ENCODE measurements around the gene HAGHL. TPM values are rescaled to one million over a fixed set of nuclear protein-coding genes. Genes with fewer than 3 reads are reported as not detected.

HAGHL gene
- total and polyA plus RNA-seq, 2 donors (not counting 1 experiment from before 2014, with no cell fraction given): 3.7 to 16.3 TPM

DNA sequence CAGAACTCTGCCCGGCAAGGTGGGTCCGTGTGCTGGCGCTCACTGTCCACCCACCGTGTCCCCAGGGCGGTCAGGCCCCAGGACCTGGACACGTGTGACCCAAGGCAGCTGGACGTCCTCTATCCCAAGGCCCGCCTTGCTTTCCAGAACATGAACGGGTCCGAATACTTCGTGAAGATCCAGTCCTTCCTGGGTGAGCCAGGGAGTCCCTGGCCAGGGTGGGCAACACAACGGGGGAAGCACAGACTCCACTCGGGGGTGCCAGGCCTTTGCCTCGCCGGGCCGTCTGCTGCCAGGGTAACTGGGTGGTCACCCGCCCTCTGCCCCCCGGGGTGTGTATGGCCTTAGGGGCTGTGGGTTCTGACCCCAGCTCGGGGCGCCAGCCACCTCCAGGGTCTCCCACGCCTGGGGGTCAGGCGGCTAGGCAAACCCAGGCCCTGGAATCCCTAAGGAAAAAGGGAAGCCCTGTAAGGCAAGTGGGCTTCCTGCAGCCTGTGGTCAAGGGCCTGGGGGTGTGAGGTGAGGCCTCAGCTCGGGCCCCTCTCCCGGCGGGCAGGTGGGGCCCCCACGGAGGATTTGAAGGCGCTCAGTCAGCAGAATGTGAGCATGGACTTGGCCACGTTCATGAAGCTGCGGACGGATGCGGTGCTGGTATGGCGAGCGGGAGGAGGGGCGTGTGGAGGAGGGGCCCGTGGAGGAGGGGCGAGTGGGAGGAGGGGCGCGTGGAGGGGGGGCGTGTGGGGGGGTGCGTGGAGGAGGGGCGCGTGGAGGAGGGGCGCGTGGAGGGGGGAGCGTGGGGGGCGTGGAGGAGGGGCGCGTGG is 40.1 kb downstream of the HAGHL start:
- no peak overlapping the region for H3K4me3 ChIP-seq (replicated peaks in 1 of 4; ENCODE audit: control extremely low read depth in 1 of 4, insufficient read depth in 1 of 4, low read depth in 3 of 4, low read length in 4 of 4)
- H3K79me2 ChIP-seq (ENCODE audit: control insufficient read depth, insufficient read depth, low read length): no peaks in the 10 kb centered on the region
- no peak overlapping the region for H3K4me2 ChIP-seq (ENCODE audit: extremely low read depth, insufficient read depth, low read length)
- H2AFZ ChIP-seq (ENCODE audit: low read length): no peak overlapping the region
- no peak overlapping the region for H3K27ac ChIP-seq (ENCODE audit: insufficient read depth, low read length)
- H4K20me1 ChIP-seq (ENCODE audit: control insufficient read depth, extremely low read depth, insufficient read depth, low read length): no peaks in the 10 kb centered on the region
- no peak overlapping the region for H3K9ac ChIP-seq (ENCODE audit: insufficient read depth, low read length)
- DNase-seq (ENCODE audit: low read depth in 2 of 2): no peak
- no peaks in the 10 kb centered on the region for H3K36me3 ChIP-seq (ENCODE audit: control insufficient read depth, insufficient read depth, low read length)
- no peaks in the 10 kb centered on the region for H3K4me1 ChIP-seq (ENCODE audit: control insufficient read depth, extremely low read depth, insufficient read depth, low read length)
- H3K27me3 ChIP-seq (ENCODE audit: control insufficient read depth, insufficient read depth, low read length): no peaks in the 10 kb centered on the region
- no peaks in the 10 kb centered on the region for H3K9me3 ChIP-seq (ENCODE audit: control insufficient read depth, insufficient read depth, low read depth, low read length)
- TF ChIP-seq, protein P1, sequence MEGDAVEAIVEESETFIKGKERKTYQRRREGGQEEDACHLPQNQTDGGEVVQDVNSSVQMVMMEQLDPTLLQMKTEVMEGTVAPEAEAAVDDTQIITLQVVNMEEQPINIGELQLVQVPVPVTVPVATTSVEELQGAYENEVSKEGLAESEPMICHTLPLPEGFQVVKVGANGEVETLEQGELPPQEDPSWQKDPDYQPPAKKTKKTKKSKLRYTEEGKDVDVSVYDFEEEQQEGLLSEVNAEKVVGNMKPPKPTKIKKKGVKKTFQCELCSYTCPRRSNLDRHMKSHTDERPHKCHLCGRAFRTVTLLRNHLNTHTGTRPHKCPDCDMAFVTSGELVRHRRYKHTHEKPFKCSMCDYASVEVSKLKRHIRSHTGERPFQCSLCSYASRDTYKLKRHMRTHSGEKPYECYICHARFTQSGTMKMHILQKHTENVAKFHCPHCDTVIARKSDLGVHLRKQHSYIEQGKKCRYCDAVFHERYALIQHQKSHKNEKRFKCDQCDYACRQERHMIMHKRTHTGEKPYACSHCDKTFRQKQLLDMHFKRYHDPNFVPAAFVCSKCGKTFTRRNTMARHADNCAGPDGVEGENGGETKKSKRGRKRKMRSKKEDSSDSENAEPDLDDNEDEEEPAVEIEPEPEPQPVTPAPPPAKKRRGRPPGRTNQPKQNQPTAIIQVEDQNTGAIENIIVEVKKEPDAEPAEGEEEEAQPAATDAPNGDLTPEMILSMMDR (conservative IDR thresholded peaks at IDR 0.05 in 1 of 2, IDR thresholded peaks at IDR 0.05 in 1 of 2; ENCODE audit: low read depth in 1 of 2, low read length in 2 of 2): no peak
- no peak for TF ChIP-seq EZH2 (IDR thresholded peaks at IDR 0.05; ENCODE audit: low read length, missing control alignments)

DNA sequence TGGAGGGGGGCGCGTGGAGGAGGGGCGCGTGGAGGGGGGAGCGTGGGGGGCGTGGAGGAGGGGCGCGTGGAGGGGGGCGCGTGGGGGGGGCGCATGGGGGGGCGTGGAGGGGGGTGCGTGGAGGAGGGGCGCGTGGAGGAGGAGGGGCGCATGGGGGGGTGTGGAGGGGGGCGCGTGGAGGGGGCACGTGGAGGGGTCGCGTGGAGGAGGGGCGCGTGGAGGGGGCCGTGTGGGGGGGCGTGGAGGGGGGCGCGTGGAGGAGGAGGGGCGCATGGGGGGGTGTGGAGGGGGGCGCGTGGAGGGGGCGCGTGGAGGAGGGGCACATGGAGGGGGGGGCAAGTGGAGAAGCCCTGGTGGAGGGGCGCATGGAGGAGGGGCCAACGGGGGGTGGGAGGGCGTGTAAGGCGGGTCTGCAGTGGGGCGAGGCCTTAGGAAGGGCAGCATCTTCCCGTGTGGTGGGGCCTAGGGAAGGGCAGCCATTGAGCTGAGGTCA is 40.9 kb downstream of the HAGHL start:
- Histone ChIP-seq H3K79me2 (ENCODE audit: control insufficient read depth, insufficient read depth, low read length) (no peaks in the 10 kb centered on the region), H2AFZ (ENCODE audit: low read length) (no peak overlapping the region), H3K27me3 (ENCODE audit: control insufficient read depth, insufficient read depth, low read length) (no peaks in the 10 kb centered on the region), H3K4me3 (replicated peaks in 1 of 4; ENCODE audit: control extremely low read depth in 1 of 4, insufficient read depth in 1 of 4, low read depth in 3 of 4, low read length in 4 of 4) (no peak overlapping the region), H3K27ac (ENCODE audit: insufficient read depth, low read length) (no peak overlapping the region), H3K9ac (ENCODE audit: insufficient read depth, low read length) (no peak overlapping the region), H3K9me3 (ENCODE audit: control insufficient read depth, insufficient read depth, low read depth, low read length) (no peaks in the 10 kb centered on the region), H3K4me2 (ENCODE audit: extremely low read depth, insufficient read depth, low read length) (no peak overlapping the region), H3K36me3 (ENCODE audit: control insufficient read depth, insufficient read depth, low read length) (no peaks in the 10 kb centered on the region), H3K4me1 (ENCODE audit: control insufficient read depth, extremely low read depth, insufficient read depth, low read length) (no peaks in the 10 kb centered on the region), H4K20me1 (ENCODE audit: control insufficient read depth, extremely low read depth, insufficient read depth, low read length) (no peaks in the 10 kb centered on the region)
- TF ChIP-seq, protein P1 (conservative IDR thresholded peaks at IDR 0.05 in 1 of 2, IDR thresholded peaks at IDR 0.05 in 1 of 2; ENCODE audit: low read depth in 1 of 2, low read length in 2 of 2): no peak
- TF ChIP-seq EZH2 (IDR thresholded peaks at IDR 0.05; ENCODE audit: low read length, missing control alignments): no peak
- DNase-seq (ENCODE audit: low read depth in 2 of 2): no peak

DNA sequence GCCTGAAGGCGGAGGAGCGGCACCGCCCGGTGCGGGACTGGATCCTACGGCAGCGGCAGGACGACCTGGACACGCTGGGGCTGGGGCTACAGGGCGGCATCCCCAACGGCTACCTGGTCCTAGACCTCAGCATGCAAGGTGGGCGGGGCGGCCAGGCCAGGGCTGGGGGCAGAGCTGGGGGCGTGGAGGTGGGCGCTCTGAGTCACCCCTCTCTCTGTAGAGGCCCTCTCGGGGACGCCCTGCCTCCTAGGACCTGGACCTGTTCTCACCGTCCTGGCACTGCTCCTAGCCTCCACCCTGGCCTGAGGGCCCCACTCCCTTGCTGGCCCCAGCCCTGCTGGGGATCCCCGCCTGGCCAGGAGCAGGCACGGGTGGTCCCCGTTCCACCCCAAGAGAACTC is 41.5 kb downstream of the HAGHL start:
- Histone ChIP-seq H3K79me2 (ENCODE audit: control insufficient read depth, insufficient read depth, low read length) (no peaks in the 10 kb centered on the region), H3K36me3 (ENCODE audit: control insufficient read depth, insufficient read depth, low read length) (no peaks in the 10 kb centered on the region), H3K9me3 (ENCODE audit: control insufficient read depth, insufficient read depth, low read depth, low read length) (no peaks in the 10 kb centered on the region), H2AFZ (ENCODE audit: low read length) (no peak overlapping the region), H3K4me3 (replicated peaks in 1 of 4; ENCODE audit: control extremely low read depth in 1 of 4, insufficient read depth in 1 of 4, low read depth in 3 of 4, low read length in 4 of 4) (no peak overlapping the region), H3K4me1 (ENCODE audit: control insufficient read depth, extremely low read depth, insufficient read depth, low read length) (no peaks in the 10 kb centered on the region), H3K27me3 (ENCODE audit: control insufficient read depth, insufficient read depth, low read length) (no peaks in the 10 kb centered on the region), H3K9ac (ENCODE audit: insufficient read depth, low read length) (no peak overlapping the region), H3K4me2 (ENCODE audit: extremely low read depth, insufficient read depth, low read length) (no peak overlapping the region), H3K27ac (ENCODE audit: insufficient read depth, low read length) (no peak overlapping the region), H4K20me1 (ENCODE audit: control insufficient read depth, extremely low read depth, insufficient read depth, low read length) (no peaks in the 10 kb centered on the region)
- DNase-seq (ENCODE audit: low read depth in 2 of 2): no peak
- no peak for TF ChIP-seq EZH2 (IDR thresholded peaks at IDR 0.05; ENCODE audit: low read length, missing control alignments)
- TF ChIP-seq, protein P1 (conservative IDR thresholded peaks at IDR 0.05 in 1 of 2, IDR thresholded peaks at IDR 0.05 in 1 of 2; ENCODE audit: low read depth in 1 of 2, low read length in 2 of 2): no peak

Measured in fibroblast of lung (primary cell).